ENCODE data around the gene ZDHHC14.

DNA sequence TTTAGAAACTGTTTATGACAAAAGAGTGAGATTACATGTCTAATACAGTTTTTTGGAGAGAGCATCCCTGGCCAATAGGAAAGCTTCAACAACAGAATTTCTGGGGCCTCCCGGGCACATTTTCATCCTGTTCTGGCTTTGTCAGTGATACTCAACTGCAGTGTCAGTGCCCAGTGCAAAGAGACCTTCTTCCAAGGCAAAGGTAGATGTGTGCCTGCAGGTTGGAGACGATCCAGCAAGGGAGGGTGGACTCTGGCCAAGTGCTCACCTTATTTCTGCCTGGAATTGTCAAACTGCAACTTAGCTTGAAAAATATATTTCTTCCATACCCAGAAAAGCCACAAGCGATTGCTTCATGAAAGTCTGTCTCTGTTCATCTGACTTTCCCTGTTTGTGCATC, 230.4 kb downstream of the ZDHHC14 start:
- no peak for TF ChIP-seq MAX (IDR thresholded peaks at IDR 0.05)
- TF ChIP-seq RCOR1 (IDR thresholded peaks at IDR 0.05; ENCODE audit: low read depth, low read length): no peak
- TF ChIP-seq, protein P1, sequence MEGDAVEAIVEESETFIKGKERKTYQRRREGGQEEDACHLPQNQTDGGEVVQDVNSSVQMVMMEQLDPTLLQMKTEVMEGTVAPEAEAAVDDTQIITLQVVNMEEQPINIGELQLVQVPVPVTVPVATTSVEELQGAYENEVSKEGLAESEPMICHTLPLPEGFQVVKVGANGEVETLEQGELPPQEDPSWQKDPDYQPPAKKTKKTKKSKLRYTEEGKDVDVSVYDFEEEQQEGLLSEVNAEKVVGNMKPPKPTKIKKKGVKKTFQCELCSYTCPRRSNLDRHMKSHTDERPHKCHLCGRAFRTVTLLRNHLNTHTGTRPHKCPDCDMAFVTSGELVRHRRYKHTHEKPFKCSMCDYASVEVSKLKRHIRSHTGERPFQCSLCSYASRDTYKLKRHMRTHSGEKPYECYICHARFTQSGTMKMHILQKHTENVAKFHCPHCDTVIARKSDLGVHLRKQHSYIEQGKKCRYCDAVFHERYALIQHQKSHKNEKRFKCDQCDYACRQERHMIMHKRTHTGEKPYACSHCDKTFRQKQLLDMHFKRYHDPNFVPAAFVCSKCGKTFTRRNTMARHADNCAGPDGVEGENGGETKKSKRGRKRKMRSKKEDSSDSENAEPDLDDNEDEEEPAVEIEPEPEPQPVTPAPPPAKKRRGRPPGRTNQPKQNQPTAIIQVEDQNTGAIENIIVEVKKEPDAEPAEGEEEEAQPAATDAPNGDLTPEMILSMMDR (IDR thresholded peaks at IDR 0.05): no peak
- TF ChIP-seq MAZ (IDR thresholded peaks at IDR 0.05; ENCODE audit: borderline replicate concordance, low read depth, low read length): no peak
- TF ChIP-seq POLR2AphosphoS2 (conservative IDR thresholded peaks at IDR 0.05; ENCODE audit: low read length): no peak
- no peak for TF ChIP-seq RAD21 (conservative IDR thresholded peaks at IDR 0.05 in 1 of 2, IDR thresholded peaks at IDR 0.05 in 1 of 2)
- TF ChIP-seq CEBPB (IDR thresholded peaks at IDR 0.05): no peak

Measured in A549 (cell line).